ENCODE data around the gene KIF3C.

Gene KIF3C

DNA sequence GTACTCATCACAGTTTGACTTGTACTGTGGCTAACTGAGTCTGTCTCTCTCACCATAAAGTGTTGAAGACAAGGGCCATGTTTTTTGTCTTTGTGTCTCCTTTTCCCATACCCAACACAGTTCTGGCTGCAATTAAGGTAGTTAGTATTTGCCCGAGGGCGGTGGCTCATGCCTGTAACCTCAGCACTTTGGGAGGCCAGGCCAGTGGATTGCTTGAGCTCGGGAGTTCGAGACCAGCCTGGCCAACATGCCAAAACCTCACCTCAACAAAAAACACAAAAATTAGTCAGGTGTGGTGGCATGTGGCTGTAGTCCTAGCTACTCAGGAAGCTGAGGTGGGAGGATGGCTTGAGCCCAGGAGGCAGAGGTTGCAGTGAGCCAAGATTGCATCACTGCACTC, 6.9 kb upstream of the KIF3C start:
- in situ Hi-C loops (cut with MboI; ENCODE audit: low sequenced_read_pairs), result no loop called here

DNA sequence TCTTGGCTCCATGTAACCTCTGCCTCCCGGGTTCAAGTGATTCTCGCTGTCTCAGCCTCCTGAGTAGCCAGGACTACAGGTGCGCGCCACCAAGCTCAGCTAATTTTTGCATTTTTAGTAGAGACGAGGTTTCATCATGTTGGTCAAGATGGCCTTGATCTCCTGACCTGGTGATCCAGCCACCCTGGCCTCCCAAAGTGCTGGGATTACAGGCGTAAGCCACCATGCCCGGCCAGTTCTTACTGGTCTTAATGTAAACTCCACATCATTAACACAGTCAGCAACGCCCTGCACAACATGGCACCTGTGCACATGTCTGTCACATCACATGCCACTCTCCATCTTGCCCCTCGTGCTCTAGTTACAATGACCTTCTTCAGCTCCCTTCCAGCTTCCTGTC, 5.8 kb upstream of the KIF3C start:
- H3K4me3 ChIP-seq, result no peak overlapping the region
- H3K4me1 ChIP-seq, result no peaks in the 10 kb centered on the region; the same call in 1 of the 2 replicates
- in situ Hi-C loops (cut with MboI; ENCODE audit: low sequenced_read_pairs), result no loop called here
- H3K27me3 ChIP-seq (ENCODE audit: low read depth), result no peaks in the 10 kb centered on the region
- no peaks in the 10 kb centered on the region for H3K9me3 ChIP-seq
- no peak for DNase-seq (ENCODE audit: low spot score in 2 of 2)
- H3K36me3 ChIP-seq (replicated peaks), result no peaks in the 10 kb centered on the region

More for the DNA sequence above, 6.9 kb upstream of the KIF3C start:
- H3K4me3 ChIP-seq, result no peak overlapping the region
- no peaks in the 10 kb centered on the region for H3K27me3 ChIP-seq (ENCODE audit: low read depth)
- H3K36me3 ChIP-seq (replicated peaks), result no peaks in the 10 kb centered on the region
- DNase-seq (ENCODE audit: low spot score in 2 of 2), result no peak
- no peaks in the 10 kb centered on the region for H3K9me3 ChIP-seq
- H3K4me1 ChIP-seq, result no peaks in the 10 kb centered on the region; the same call in 1 of the 2 replicates

DNA sequence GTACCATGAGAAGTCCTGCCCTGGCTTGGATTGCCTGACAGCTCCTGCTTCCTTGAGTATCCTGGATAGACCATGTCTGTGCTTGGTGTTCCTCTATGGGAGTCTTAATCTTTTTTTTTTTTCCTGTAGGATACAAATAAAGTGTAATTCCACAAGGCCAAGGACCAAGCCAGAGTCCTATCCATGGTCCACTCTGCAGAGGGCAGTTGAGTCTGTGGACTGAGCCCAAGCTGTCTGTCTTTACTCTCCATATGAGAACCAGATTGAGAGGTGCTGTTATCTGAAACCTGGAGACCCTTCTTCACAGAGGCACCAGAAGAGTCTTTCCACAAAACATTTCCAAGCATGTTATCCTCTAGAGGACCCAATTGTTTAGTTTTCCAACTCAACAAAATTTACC, 1.4 kb upstream of the KIF3C start:
- Histone ChIP-seq H3K4me3 (no peak overlapping the region), H3K9me3 (no peaks in the 10 kb centered on the region), H3K36me3 (replicated peaks) (no peaks in the 10 kb centered on the region), H3K27me3 (ENCODE audit: low read depth) (no peaks in the 10 kb centered on the region), H3K4me1 (peaks cover 7% of the 10 kb centered on the region)
- in situ Hi-C loops (cut with MboI; ENCODE audit: low sequenced_read_pairs), result no loop called here
- no peak for DNase-seq (ENCODE audit: low spot score in 2 of 2)

DNA sequence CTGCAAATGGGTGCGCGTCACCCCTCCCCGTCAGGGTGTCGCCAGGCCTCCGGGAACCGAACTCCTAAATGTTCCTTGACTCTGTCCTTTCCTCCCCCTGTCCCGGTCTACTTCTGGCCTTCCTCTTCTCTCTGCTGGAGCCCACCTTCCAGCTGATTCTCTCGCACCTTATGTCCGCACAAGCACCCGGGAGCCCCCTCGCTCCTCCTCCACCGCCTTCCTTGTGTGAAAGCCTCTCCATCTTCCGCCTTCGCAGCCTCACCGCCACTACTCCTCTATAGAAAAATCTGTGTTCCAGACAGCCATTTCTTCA, 627 bp upstream of the KIF3C start:
- Histone ChIP-seq H3K27me3 (ENCODE audit: low read depth) (no peaks in the 10 kb centered on the region), H3K4me1 (peaks cover 7% of the 10 kb centered on the region), H3K4me3 (peak overlapping the region; percentile 62), H3K9me3 (no peaks in the 10 kb centered on the region), H3K36me3 (replicated peaks) (no peaks in the 10 kb centered on the region)
- in situ Hi-C loops (cut with MboI; ENCODE audit: low sequenced_read_pairs), result no loop called here
- DNase-seq (ENCODE audit: low spot score in 2 of 2), result no peak

DNA sequence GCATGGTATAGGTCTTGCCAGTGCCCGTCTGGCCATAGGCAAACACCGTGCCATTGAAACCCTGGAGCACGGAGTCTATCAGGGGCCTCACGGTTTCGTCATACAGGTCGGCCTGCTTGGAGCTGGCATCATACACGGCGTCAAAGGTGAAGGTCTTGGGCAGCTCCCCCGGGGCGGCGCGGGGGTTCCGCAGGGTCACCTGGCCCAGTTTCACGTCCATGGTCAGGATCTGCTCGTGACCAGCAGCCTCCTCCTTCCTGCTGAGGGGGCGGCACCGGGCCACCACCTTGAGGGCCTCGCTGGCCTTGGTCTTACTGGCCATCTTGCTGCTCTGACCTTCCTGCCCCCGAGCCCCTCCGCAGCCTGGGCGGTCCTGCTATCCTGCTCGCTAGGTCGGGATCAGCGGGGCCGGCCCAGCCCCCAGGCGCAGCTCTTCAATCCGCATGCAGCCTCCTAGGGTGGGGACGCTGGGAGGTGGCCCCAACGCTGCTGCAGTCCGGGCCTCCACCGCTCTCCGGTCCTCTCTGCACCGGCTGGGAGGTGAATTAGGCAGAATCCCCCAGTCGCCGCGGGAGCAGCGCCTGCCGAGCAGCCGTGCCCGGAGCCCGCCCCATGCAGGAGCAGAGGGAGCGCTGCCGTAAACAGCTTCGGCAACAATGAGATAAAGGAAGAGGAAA, 563 bp downstream of the KIF3C start:
- H3K4me3 ChIP-seq, result peak overlapping the region; percentile 62
- peak in 1 of 2 experiments; percentile 12 for DNase-seq (ENCODE audit: low spot score in 2 of 2)
- no peaks in the 10 kb centered on the region; the same call in 1 of the 2 replicates for H3K36me3 ChIP-seq (replicated peaks)
- H3K4me1 ChIP-seq, result peaks cover 11% of the 10 kb centered on the region
- in situ Hi-C loops (cut with MboI; ENCODE audit: low sequenced_read_pairs), result no loop called here
- H3K9me3 ChIP-seq, result no peaks in the 10 kb centered on the region
- H3K27me3 ChIP-seq (ENCODE audit: low read depth), result no peaks in the 10 kb centered on the region

DNA sequence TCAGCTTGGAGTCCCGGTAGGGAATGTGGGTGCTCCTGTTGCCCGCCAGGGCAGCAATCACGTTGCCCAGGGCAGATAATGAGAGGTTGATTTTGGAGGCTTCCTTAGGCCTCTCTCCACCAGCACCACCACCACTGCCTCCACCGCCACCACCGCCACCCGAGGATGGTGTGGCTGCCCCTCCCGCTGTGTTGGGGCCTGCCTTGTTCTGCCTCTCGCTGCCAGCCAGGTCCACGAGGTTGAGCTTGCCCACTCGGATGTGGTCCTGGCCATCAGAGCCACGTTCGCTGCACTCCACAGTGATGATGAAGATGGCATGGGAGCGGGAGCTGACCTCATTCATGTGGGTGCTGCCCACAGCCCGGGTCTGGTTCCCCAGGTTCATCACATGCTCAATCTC, 1.3 kb downstream of the KIF3C start:
- no peak overlapping the region; the same call in 1 of the 2 replicates for H3K4me3 ChIP-seq
- peaks cover 11% of the 10 kb centered on the region for H3K4me1 ChIP-seq
- no peaks in the 10 kb centered on the region for H3K27me3 ChIP-seq (ENCODE audit: low read depth)
- in situ Hi-C loops (cut with MboI; ENCODE audit: low sequenced_read_pairs), result no loop called here
- DNase-seq (ENCODE audit: low spot score in 2 of 2), result no peak
- H3K9me3 ChIP-seq, result no peaks in the 10 kb centered on the region
- no peaks in the 10 kb centered on the region; the same call in 1 of the 2 replicates for H3K36me3 ChIP-seq (replicated peaks)

DNA sequence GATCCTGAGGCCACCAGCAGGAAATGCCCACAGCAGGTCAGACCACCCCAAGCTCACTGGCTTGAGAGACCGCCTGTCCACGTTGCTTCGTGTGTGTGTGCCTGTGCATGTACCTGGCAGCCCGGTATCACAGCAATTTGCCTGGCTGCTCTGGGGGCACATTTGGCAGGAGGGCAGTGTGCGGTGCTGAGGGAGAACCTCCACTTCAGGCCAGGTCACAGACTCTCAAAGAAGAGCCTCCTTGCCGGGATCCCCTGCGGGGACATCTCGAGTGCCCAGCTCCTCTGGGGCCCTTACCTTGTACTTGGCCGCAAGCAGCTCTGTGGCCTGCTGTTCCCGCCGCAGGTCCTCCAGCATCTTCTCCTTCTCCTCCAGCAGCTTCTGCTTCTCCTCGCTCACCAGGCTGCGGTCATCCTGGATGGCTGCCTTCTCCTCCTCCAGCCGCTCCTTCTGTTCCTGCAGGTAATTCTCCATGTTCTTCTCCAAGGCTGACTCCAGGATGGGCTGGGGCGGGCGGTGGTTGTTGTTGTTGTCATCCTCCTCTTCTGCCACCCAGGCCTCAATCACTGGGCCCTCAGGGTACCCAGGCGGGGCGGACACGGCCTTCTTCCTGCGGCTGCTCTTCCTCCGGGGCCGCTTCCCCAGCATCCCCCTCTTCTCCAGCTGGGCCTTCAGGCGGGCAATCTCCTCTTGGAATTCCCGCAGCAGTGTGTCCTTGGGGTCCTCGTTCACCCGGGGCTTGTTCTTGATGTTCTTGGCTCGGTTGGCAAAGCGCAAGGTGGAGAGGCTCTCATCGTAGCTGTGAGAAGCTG, 2.0 kb downstream of the KIF3C start:
- no peaks in the 10 kb centered on the region for H3K27me3 ChIP-seq (ENCODE audit: low read depth)
- no peak for DNase-seq (ENCODE audit: low spot score in 2 of 2)
- H3K4me3 ChIP-seq, result no peak overlapping the region
- in situ Hi-C loops (cut with MboI; ENCODE audit: low sequenced_read_pairs), result no loop called here
- no peaks in the 10 kb centered on the region; the same call in 1 of the 2 replicates for H3K36me3 ChIP-seq (replicated peaks)
- peaks cover 11% of the 10 kb centered on the region for H3K4me1 ChIP-seq
- H3K9me3 ChIP-seq, result no peaks in the 10 kb centered on the region

DNA sequence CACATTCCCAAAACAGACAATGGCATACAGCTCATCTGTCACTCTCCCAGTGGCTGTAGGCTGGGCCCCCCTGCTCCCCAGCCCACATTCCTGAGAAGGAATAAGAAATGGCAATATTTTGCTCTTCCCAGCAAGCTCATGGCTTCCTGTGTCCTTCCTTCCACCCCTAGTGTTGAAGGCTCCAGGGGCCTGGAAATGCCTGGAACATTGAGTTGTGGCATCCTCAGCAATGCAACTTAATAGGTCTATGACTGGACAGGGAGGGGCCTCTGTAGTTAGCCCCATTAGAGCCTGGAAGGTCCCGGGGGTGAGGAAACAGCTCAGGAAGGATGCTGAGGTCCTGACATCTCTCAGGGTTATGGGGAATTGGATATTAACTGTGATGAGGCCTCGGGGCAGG, 3.3 kb downstream of the KIF3C start:
- peaks cover 11% of the 10 kb centered on the region for H3K4me1 ChIP-seq
- no peak for DNase-seq (ENCODE audit: low spot score in 2 of 2)
- in situ Hi-C loops (cut with MboI; ENCODE audit: low sequenced_read_pairs), result no loop called here
- no peak overlapping the region for H3K4me3 ChIP-seq
- no peaks in the 10 kb centered on the region for H3K27me3 ChIP-seq (ENCODE audit: low read depth)
- H3K36me3 ChIP-seq (replicated peaks), result no peaks in the 10 kb centered on the region; the same call in 1 of the 2 replicates
- no peaks in the 10 kb centered on the region for H3K9me3 ChIP-seq

DNA sequence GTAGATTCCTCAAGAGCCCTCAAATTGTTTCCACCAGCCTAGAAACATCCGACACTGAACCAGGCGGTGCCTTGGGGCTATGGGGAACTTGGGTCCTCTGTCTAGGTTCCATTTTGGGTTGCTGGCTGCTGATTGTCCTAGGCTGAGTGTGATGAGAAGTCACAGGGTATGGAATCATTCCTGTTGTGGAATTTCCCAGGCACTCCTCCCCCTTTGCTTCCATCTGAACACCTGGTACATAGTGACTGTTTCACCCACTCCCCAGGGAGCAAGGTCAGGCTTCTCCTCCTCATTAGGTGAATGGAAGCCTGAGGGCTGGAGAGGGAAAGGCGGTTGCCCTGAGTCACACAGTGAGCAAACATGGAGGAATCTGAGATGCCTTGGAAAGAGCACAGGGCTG, 4.5 kb downstream of the KIF3C start:
- H3K27me3 ChIP-seq (ENCODE audit: low read depth), result no peaks in the 10 kb centered on the region
- no peaks in the 10 kb centered on the region for H3K9me3 ChIP-seq
- H3K4me3 ChIP-seq, result no peak overlapping the region
- in situ Hi-C loops (cut with MboI; ENCODE audit: low sequenced_read_pairs), result no loop called here
- no peak for DNase-seq (ENCODE audit: low spot score in 2 of 2)
- no peaks in the 10 kb centered on the region; the same call in 1 of the 2 replicates for H3K36me3 ChIP-seq (replicated peaks)
- peaks cover 11% of the 10 kb centered on the region for H3K4me1 ChIP-seq

DNA sequence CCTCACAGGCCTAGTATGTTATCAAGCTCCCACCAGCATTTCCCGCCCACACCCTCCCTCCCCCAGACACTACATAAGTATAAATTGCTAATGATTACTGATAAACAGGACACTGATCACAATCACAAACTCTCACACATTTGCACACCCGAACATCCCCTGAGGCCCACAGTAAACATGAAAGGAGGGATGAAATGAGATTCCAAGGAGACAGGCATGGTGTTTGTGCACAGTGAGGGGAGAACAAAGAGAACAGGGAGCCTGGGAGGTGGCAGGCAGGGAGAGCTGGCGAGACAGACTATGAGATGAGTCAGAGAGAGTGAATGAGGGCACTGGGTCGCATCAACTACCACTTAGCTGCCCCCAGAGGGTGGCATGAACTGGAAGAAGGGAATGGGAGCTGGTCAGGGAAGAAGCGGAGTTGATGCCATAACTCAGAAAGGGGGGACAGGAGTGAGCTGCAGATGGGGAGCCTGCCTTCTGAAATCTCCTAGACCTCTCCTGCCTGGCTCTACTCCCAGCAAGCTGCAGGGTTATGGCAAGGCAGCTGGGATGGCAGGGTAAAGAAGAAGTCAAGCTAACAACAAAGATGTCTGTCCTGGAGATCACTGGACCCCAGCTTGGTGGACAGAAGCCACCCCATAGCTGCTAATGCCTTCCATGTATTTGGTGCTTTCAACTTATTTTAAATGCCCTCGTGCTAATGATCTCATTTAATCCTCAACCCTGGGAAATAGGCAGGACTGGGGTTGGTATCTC, 5.1 kb downstream of the KIF3C start:
- no peak overlapping the region for H3K4me3 ChIP-seq

DNA sequence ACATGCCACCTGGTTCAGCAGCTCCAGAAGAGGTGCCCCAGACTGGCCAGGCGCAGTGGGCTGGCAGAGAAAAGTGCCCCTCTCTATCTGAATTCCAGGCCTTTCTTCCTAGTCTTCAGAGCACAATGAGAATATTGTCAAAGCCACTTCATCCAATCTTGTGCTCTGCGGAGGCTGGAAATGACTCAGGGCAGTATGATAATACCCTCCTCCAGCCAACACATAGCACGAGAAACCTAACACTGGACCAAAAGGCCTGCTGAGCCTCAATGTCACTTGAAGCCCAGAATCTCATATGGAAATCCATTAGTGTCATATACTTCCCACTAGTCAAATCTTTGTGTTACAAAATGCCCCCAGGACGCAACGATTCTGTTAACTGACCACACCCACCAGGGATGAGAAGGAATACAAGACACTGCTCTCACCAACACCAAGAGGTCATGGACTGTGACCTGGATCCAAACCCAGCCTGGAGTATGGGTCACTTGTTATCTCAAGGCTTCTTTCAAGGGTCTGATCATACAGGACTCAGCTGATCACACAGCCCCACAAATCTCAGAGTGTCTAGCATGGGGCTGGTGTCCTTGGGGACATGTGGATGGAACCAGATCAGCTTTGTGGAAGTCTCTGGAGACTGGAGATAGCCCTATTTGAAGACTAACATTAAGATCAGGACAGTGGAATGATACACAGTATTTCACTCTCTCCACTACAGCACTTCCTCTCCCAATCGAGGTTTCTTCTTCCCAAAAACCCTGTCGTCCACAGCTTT, 10.1 kb downstream of the KIF3C start:
- DNase-seq (ENCODE audit: low spot score in 2 of 2), result no peak

More for the DNA sequence above, 5.1 kb downstream of the KIF3C start:
- no peaks in the 10 kb centered on the region for H3K27me3 ChIP-seq (ENCODE audit: low read depth)
- H3K36me3 ChIP-seq (replicated peaks), result no peaks in the 10 kb centered on the region; the same call in 1 of the 2 replicates
- H3K9me3 ChIP-seq, result no peaks in the 10 kb centered on the region
- no peak for DNase-seq (ENCODE audit: low spot score in 2 of 2)
- in situ Hi-C loops (cut with MboI; ENCODE audit: low sequenced_read_pairs), result no loop called here
- peaks cover 11% of the 10 kb centered on the region for H3K4me1 ChIP-seq

DNA sequence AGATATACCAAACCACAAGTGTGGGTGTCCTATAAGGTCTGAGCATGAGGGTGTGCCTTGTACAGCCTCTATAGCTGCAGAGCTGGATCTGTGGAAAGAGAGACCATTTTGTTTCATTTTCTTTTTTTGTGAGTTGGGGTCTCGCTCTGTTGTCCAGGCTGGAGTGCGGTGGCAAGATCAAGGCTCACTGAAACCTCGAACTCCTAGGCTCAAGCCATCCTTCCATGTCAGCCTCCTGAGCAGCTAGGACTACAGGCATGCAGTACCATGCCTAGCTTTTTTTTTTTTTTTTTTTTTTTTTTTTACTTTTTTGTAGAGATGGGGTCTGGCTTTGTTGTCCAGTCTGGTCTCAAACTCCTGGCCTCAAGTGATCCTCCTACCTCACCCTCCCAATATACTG, 10.7 kb downstream of the KIF3C start:
- Histone ChIP-seq H3K4me1 (no peaks in the 10 kb centered on the region; the same call in 1 of the 2 replicates), H3K27me3 (ENCODE audit: low read depth) (no peaks in the 10 kb centered on the region), H3K9me3 (no peaks in the 10 kb centered on the region), H3K4me3 (no peak overlapping the region), H3K36me3 (replicated peaks) (no peaks in the 10 kb centered on the region; the same call in 1 of the 2 replicates)
- in situ Hi-C loops (cut with MboI; ENCODE audit: low sequenced_read_pairs), result no loop called here
- DNase-seq (ENCODE audit: low spot score in 2 of 2), result no peak

More for the DNA sequence above, 10.1 kb downstream of the KIF3C start:
- H3K9me3 ChIP-seq, result no peaks in the 10 kb centered on the region
- H3K4me1 ChIP-seq, result peaks cover 2% of the 10 kb centered on the region
- no peaks in the 10 kb centered on the region for H3K27me3 ChIP-seq (ENCODE audit: low read depth)
- in situ Hi-C loops (cut with MboI; ENCODE audit: low sequenced_read_pairs), result no loop called here
- H3K36me3 ChIP-seq (replicated peaks), result no peaks in the 10 kb centered on the region; the same call in 1 of the 2 replicates
- H3K4me3 ChIP-seq, result no peak overlapping the region

DNA sequence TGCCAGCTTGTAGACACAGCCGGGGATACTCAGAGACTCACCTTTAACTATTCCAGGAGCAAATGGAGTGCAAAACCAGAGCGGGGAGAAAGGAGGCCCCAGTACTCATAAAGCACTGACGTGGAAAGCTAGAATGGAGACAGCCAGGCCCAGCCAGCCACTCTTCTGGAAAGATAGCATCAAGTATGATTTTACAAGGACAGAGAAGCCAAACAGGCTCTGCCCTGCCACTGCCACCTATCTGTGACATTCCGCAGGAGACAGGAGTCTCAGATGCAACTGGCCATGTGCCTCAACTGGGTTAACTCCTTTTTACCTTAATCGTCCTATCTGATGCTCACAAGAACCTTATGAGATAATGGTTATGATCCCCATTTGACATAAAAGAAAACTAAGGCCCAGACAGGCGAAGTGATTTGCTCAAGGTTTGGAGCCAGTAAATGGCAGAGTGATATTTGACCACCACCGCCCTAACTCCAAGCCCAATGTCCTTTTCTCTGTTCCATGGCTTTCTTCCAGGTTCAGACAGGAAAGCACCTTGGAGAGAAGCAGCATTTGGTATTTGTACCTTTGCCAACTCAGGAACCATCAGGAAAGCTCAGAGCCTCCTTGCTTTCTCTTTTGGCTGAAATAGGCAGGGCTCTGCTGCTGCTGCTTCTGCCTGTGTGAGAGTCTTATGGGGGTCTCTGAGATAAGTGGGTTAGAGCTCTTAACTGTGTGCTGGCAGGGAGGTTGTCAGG, 15.6 kb downstream of the KIF3C start:
- no peak overlapping the region for H3K4me3 ChIP-seq
- no peaks in the 10 kb centered on the region for H3K4me1 ChIP-seq
- no peaks in the 10 kb centered on the region for H3K27me3 ChIP-seq (ENCODE audit: low read depth)
- H3K36me3 ChIP-seq (replicated peaks), result no peaks in the 10 kb centered on the region
- H3K9me3 ChIP-seq, result no peaks in the 10 kb centered on the region
- no peak for DNase-seq (ENCODE audit: low spot score in 2 of 2)
- in situ Hi-C loops (cut with MboI; ENCODE audit: low sequenced_read_pairs), result no loop called here

Measured in HAP-1 (cell line).